ENCODE data around the gene AGO4.

Gene AGO4

GRCh38 chr1:35888255-35888654 is 80.4 kb downstream of the AGO4 start:
- TF ChIP-seq CTCF (IDR thresholded peaks at IDR 0.05), result no peak

- no peak for TF ChIP-seq CTCF (IDR thresholded peaks at IDR 0.05)
Measured at GRCh38 chr1:35893051-35893879, 85.4 kb downstream of the AGO4 start.

- no peak for TF ChIP-seq CTCF (IDR thresholded peaks at IDR 0.05)
Measured at GRCh38 chr1:35894183-35894582, 86.4 kb downstream of the AGO4 start.

- TF ChIP-seq CTCF (IDR thresholded peaks at IDR 0.05), result no peak
Measured at GRCh38 chr1:35894656-35895055, 86.8 kb downstream of the AGO4 start.

GRCh38 chr1:35899941-35900340 is 92.1 kb downstream of the AGO4 start:
- no peak for TF ChIP-seq CTCF (IDR thresholded peaks at IDR 0.05)

- TF ChIP-seq CTCF (IDR thresholded peaks at IDR 0.05), result no peak
Measured at GRCh38 chr1:35901235-35901634, 93.4 kb downstream of the AGO4 start.

GRCh38 chr1:35902671-35903070 is 94.9 kb downstream of the AGO4 start:
- TF ChIP-seq CTCF (IDR thresholded peaks at IDR 0.05), result no peak
